ENCODE data around the gene GGT6.
A peak's percentile ranks its signal among the peaks of the same experiment; 100 is the strongest.
"Not testable (repeated sequence)": the region's sequence is repeated elsewhere in the genome, so short reads cannot be mapped to it uniquely, and the experiment has no call there.

Gene GGT6

DNA sequence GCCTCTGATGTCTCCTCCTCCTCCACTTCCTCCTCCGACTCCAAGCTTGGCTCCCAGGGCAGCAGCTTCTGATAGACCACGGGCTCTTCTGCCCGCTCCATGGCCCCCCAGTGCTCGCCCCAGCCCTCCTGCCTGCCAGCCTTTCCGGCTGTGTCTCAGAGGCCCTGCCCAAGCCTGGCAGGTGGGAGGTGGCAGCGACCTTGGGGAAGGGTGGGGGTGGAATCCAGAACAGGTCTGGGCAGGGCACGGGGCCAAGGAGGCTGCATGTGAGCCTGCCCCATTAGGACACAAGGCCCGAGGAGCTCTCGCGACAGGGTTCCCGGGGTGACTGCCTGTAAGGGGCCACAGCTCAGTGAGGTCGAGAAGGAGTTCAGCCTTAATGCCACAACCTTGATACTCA lies at the start of gene GGT6:
Gene GGT6, minus strand, starts transcription at position 157 of the 400 bp plus-strand sequence. Its CDS starts 56 bp downstream, at position 101.
- no peak for DNase-seq (ENCODE audit: low read depth in 3 of 3)

DNA sequence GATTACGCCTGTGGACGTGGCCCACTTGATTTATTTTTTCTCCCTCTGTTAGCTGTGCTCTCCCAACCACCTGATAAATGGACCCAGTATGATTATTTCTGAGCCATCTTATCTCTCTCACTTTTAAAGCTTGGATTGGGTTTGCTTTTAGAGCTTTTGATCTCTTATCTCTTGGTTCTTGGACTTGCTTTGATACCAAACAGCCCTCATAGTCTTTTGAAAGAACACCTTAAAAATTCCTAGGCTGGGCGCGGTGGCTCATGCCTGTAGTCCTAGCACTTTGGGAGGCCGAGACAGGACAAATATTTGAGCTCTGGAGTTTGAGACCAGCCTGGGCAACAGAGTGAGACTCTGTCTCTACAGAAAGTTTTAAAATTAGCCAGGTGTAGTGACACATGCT lies 49.8 kb upstream of the GGT6 start:
- no peak for DNase-seq (ENCODE audit: low read depth in 3 of 3)

DNA sequence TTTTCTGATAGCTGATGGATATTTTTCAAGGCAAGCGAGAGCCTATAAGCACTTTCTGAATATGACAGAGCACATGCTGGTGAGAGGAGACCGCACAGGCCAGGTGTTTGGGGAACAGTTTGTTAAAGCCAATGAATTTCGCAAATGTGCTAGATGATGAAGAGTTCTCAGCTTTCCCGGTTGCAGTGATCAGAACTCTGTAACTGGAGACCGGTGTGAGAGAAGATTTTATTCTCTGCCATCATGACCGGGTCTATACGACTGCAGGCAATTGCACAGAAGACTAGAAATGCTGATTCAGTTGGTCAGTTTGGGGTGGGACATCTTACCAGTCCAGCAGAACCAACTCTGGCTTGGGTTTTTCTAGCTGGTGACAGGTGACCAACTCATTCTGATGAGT lies 49.4 kb upstream of the GGT6 start:
- no peak for DNase-seq (ENCODE audit: low read depth in 3 of 3)

DNA sequence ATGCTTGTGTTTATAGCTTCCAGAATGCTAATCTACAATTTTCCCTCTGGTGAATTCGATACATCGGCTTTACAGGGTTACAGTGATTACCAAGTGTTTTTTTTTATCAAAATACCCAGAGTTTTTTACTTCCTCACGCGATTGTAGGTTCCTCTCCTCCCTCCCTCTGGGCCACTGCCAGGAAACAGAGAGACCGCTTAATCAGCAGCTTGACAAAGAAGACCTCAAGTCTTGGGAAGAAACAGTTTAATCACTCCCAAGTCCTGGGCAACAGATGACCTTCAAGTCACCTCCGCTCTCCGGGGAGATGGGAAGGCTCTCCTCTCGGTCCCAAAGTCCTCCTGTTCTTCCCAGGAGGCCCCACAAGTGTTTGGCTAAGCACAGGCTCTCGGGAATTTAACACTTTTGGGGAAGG lies 47.4 kb upstream of the GGT6 start:
- DNase-seq (ENCODE audit: low read depth in 3 of 3), result no peak

- DNase-seq (ENCODE audit: low read depth in 3 of 3), result no peak
Measured at GRCh38 chr17:4607261-4607741, 46.9 kb upstream of the GGT6 start.

DNA sequence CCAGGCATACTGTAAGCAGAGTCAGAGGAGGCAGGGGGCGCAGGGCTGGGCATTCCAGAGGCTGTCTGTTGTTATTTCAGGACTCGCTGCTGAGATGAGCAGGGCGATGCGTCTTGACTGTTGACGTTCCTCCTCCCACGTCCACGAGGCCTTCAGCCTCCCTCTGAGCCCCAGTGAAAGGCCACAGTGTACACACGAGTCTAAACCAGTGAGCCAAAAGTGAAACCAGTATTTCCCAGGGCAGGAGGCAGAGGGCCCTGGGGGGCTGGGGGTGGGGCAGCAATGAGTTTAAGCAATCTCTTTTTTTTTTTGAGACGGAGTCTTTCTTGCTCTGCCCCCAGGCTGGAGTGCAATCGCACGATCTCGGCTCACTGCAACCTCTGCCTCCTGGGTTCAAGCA lies 45.4 kb upstream of the GGT6 start:
- no peak for DNase-seq (ENCODE audit: low read depth in 3 of 3)

- not testable (repeated sequence) for DNase-seq (ENCODE audit: low read depth in 3 of 3)
Measured at GRCh38 chr17:4604736-4605135, 44.4 kb upstream of the GGT6 start.

DNA sequence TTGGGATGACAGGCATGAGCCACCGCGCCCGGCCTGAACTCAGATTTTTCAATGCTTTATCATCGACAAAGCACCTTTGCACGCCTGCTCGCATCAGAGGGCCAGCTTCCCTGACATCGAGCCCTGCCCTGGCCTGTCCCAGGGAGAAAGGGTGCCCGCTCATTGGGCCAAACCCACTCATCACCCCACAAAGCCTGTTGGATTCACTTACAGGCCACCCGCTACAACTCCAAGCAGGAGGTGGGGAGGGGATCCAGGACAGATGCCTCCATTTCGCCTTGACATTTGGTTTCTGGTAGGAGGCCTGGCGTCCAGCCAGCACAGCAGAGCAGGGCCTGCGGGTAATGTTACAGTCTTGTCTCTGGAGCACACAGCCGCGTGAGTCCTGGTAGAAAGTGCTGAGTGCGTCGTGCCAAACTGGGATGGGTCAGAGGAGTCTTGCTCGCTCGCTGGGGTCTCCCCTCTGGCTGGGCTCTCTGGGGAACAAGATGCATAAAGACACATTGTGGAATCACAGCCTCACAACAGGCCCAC lies 43.8 kb upstream of the GGT6 start:
- no peak for DNase-seq (ENCODE audit: low read depth in 3 of 3)

DNA sequence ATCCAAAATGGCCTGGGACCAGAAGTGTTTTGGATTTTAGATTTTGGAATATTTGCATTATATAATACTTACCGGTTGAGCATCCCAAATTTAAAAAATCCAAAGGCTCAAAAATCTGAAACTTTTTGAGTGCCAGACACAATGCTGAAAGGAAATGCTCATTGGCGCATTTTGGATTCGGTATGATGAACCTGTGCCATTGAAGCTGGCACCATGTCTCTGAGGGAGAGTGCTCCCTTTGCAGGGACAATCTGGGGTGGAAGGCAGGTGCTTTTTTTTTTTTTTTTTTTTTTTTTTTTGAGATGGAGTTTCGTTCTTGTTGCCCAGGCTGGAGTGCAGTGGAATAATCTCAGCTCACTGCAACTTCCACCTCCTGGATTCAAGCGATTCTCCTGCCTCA lies 41.7 kb upstream of the GGT6 start:
- no peak for DNase-seq (ENCODE audit: low read depth in 3 of 3)

- no peak for DNase-seq (ENCODE audit: low read depth in 3 of 3)
Measured at GRCh38 chr17:4601326-4601725, 40.9 kb upstream of the GGT6 start.

- DNase-seq (ENCODE audit: low read depth in 3 of 3), result no peak
Measured at GRCh38 chr17:4600563-4600962, 40.2 kb upstream of the GGT6 start.

GRCh38 chr17:4599505-4600281 lies 39.3 kb upstream of the GGT6 start:
- no peak for DNase-seq (ENCODE audit: low read depth in 3 of 3)

DNA sequence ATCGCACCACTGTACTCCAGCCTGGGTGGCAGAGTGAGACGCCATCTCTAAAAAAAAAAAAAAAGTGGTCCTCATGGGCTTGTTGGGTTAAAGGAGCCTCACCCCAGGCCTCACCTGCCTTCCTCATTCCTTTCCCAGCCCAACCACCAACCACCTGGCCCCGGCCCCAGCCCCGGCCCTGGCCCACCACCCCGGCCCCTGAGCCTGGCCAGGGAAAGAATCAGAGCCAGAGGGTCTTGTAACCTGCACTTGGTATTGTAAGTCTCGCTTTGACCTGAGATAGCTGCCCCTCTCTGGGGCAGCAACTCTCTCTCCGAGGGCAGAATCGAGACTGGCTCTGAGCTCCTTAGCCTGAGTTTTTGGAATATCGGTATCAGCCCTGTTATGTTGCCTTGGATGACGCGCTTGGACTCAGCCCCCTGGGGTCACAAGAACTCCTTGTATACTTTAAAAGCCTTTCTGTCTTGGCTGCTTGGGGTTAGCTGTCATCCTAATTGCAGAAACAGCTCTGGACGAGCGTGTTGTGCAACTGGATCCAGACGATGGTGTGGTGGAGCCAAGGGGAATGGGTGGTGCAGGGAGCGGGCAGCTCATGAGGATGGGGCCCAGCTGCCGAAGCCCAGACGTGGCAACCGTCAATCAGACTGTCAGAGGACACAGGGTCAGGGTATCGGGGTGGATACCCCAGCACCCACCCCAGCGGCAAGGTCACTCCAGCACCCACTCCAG lies 38.6 kb upstream of the GGT6 start:
- DNase-seq (ENCODE audit: low read depth in 3 of 3), result no peak

DNA sequence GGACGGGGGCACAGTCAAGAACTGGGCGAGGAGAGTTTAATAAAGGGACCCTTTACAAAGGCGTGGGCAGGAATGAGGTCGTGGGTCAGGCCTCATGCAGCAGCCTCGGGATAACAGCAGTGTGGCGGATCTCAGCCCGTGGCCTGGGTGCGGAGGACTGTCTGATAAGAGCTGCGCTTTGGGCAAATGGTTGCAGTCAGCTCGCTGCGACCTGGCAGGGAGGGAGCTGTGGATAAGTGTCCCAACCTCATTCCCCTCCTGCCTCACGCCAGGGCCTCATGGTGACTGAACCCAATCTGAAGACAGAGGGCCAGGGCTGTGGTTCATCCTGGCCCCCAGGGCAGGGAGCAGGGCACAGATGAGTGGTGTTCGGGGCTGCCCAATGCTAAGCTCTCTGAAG lies 37.6 kb upstream of the GGT6 start:
- DNase-seq (ENCODE audit: low read depth in 3 of 3), result no peak

DNA sequence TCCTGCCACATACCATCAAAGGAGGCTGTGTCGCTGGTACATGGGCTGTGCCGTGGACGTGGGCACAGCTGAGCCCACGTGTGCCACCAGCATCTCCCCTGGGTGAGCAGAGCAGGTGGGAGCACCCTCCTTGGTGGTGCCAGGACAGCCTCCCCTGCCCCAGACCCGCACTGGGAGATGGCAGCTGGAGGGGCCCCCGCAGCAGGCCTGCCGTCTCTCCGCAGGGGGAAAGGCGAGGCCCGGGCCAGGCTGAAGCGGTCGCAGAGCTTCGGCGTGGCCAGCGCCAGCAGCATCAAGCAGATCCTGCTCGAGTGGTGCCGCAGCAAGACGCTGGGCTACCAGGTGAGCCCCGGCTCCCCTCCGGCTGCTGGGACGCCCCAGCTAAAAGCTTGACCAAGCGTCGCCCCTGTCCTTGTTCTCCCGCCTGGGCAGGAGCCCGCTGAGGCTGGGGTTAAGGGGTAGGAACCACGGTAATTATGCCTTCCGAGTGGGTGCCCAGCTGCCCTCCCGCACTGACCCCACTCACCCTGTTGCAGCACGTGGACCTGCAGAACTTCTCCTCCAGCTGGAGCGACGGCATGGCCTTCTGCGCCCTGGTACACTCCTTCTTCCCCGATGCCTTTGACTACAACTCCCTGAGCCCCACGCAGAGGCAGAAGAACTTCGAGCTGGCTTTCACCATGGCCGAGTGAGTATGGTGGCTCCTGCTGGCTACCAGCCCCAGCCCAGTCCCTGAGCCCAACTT lies 36.4 kb upstream of the GGT6 start:
- DNase-seq (ENCODE audit: low read depth in 3 of 3), result no peak

GRCh38 chr17:4595685-4596342 lies 35.4 kb upstream of the GGT6 start:
- not testable (repeated sequence) for DNase-seq (ENCODE audit: low read depth in 3 of 3)

DNA sequence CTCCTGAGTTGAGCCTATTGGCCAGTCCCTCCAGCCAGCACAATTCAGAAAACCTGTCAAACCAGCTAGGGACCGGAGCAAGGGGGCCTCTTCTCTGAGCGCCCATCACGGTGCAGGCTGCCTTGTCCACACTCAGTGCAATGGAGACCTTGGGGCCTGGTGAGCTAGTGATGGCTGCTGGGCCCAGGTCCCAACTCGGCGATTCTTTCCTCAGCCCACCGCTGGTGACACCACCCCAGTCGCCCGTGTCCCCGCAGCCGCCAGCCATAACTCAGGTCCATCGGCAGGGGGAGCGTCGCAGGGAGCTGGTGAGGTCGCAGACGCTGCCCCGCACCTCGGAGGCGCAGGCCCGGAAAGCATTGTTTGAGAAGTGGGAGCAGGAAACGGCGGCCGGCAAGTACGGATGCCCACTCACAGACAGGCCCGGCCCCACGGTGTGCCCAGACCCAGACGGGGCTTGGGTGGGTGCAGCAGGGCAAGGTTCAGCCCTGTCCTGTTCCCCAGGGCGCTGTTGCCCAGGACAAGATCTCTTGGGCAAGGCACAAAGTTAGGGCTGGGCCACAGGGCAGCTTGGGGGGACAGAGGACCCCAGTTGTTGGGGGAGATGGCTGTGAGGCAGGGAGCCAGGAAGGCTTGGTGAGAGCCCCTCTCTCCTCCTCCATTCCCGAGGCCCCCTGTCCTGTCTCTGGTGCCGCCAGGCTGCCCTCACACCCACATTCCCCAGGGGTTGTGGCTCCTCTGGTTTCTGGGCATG lies 34.7 kb upstream of the GGT6 start:
- DNase-seq (ENCODE audit: low read depth in 3 of 3), result peak in 1 of 3 experiments; percentile 14

- DNase-seq (ENCODE audit: low read depth in 3 of 3), result no peak
Measured at GRCh38 chr17:4594406-4594805, 34.0 kb upstream of the GGT6 start.

DNA sequence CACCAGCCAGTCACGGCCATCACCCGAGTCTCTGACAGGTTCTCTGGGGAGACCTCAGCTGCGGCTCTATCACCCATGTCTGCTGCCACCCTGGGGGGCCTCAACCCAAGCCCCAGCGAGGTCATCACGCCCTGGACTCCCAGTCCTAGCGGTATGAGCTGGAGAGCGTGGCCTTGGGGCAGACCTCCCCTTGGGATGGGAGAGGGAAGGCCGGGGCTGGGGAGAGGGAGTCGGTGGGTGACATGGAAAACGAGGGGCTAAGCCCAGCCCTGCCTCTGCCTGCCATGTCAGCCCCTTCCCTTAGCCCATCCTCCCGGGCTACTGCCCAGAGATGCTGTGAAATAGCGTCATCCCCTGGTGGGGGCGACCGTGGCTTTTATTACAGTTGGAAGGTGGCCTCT lies 32.6 kb upstream of the GGT6 start:
- no peak for DNase-seq (ENCODE audit: low read depth in 3 of 3)

GRCh38 chr17:4592240-4593005 lies 32.0 kb upstream of the GGT6 start:
- no peak for DNase-seq (ENCODE audit: low read depth in 3 of 3)
